Measurements from ENCODE around the gene SKA3. TPM values are rescaled to one million over a fixed set of nuclear protein-coding genes. Genes with fewer than 3 reads are reported as not detected.
"Not testable (repeated sequence)": the region's sequence is repeated elsewhere in the genome, so short reads cannot be mapped to it uniquely, and the experiment has no call there.

The SKA3 gene
- total and polyA plus RNA-seq, 4 donors: 0.51 to 2.3 (median 0.91) TPM; not detected in 1

GRCh38 chr13:21149568-21149967, 26.8 kb downstream of the SKA3 start:
- H3K4me3 ChIP-seq (ENCODE audit: low read length in 2 of 2): no peak overlapping the region
- 30 to 38% methylated on average over 1 of the region's 1 CpG for WGBS, 2 donors
- no peaks in the 10 kb centered on the region for H3K4me1 ChIP-seq (ENCODE audit: control insufficient read depth in 1 of 2, insufficient read depth in 2 of 2, low read length in 2 of 2)
- no peaks in the 10 kb centered on the region for H3K9me3 ChIP-seq (ENCODE audit: control insufficient read depth, low read length)
- ATAC-seq (ENCODE audit: low FRiP score): no peak
- intact Hi-C loops (cut with DNase I): no loop called here
- H3K27me3 ChIP-seq (ENCODE audit: control insufficient read depth in 1 of 2, insufficient read depth in 2 of 2, low read length in 1 of 2): no peaks in the 10 kb centered on the region
- no peak for DNase-seq
- H3K36me3 ChIP-seq (ENCODE audit: control insufficient read depth in 1 of 2, insufficient read depth in 2 of 2, low read length in 1 of 2): peaks cover 0 to 5% of the 10 kb centered on the region in 2 donors
- H3K27ac ChIP-seq (ENCODE audit: low read depth in 1 of 2, low read length in 2 of 2): no peak overlapping the region

GRCh38 chr13:21148557-21149258, 27.6 kb downstream of the SKA3 start:
- intact Hi-C loops (cut with DNase I): no loop called here
- 66 to 72% methylated on average over 5 of the region's 5 CpGs for WGBS, 2 donors
- no peak overlapping the region for H3K4me3 ChIP-seq (ENCODE audit: low read length in 2 of 2)
- H3K36me3 ChIP-seq (ENCODE audit: control insufficient read depth in 1 of 2, insufficient read depth in 2 of 2, low read length in 1 of 2): peaks cover 0 to 5% of the 10 kb centered on the region in 2 donors
- H3K9me3 ChIP-seq (ENCODE audit: control insufficient read depth, low read length): no peaks in the 10 kb centered on the region
- no peak overlapping the region for H3K27ac ChIP-seq (ENCODE audit: low read depth in 1 of 2, low read length in 2 of 2)
- H3K4me1 ChIP-seq (ENCODE audit: control insufficient read depth in 1 of 2, insufficient read depth in 2 of 2, low read length in 2 of 2): no peaks in the 10 kb centered on the region
- no peaks in the 10 kb centered on the region for H3K27me3 ChIP-seq (ENCODE audit: control insufficient read depth in 1 of 2, insufficient read depth in 2 of 2, low read length in 1 of 2)
- ATAC-seq (ENCODE audit: low FRiP score) (no peak), DNase-seq (no peak)

- Histone ChIP-seq H3K27me3 (ENCODE audit: control insufficient read depth in 1 of 2, insufficient read depth in 2 of 2, low read length in 1 of 2) (no peaks in the 10 kb centered on the region), H3K36me3 (ENCODE audit: control insufficient read depth in 1 of 2, insufficient read depth in 2 of 2, low read length in 1 of 2) (peaks cover 0 to 5% of the 10 kb centered on the region in 2 donors), H3K9me3 (ENCODE audit: control insufficient read depth, low read length) (no peaks in the 10 kb centered on the region), H3K27ac (ENCODE audit: low read depth in 1 of 2, low read length in 2 of 2) (no peak overlapping the region), H3K4me3 (ENCODE audit: low read length in 2 of 2) (no peak overlapping the region), H3K4me1 (ENCODE audit: control insufficient read depth in 1 of 2, insufficient read depth in 2 of 2, low read length in 2 of 2) (no peaks in the 10 kb centered on the region)
- intact Hi-C loops (cut with DNase I): no loop called here
- WGBS, 2 donors: 68 to 75% methylated on average over 4 of the region's 4 CpGs
- ATAC-seq (ENCODE audit: low FRiP score) (no peak), DNase-seq (no peak)
These were observed 28.5 kb downstream of the SKA3 start for GRCh38 chr13:21147827-21148226.

- Histone ChIP-seq H3K4me1 (ENCODE audit: control insufficient read depth in 1 of 2, insufficient read depth in 2 of 2, low read length in 2 of 2) (peaks cover 0 to 5% of the 10 kb centered on the region in 2 donors), H3K36me3 (ENCODE audit: control insufficient read depth in 1 of 2, insufficient read depth in 2 of 2, low read length in 1 of 2) (peaks cover 0 to 3% of the 10 kb centered on the region in 2 donors), H3K27ac (ENCODE audit: low read depth in 1 of 2, low read length in 2 of 2) (no peak overlapping the region), H3K9me3 (ENCODE audit: control insufficient read depth, low read length) (no peaks in the 10 kb centered on the region), H3K4me3 (ENCODE audit: low read length in 2 of 2) (no peak overlapping the region), H3K27me3 (ENCODE audit: control insufficient read depth in 1 of 2, insufficient read depth in 2 of 2, low read length in 1 of 2) (no peaks in the 10 kb centered on the region)
- WGBS, 2 donors: 88 to 93% methylated on average over 3 of the region's 3 CpGs
- intact Hi-C loops (cut with DNase I): no loop called here
- no peak for DNase-seq
- no peak for ATAC-seq (ENCODE audit: low FRiP score)
These were observed 33.6 kb downstream of the SKA3 start for GRCh38 chr13:21142766-21143165.

- Histone ChIP-seq H3K4me3 (ENCODE audit: low read length in 2 of 2) (peak overlapping the region; percentile 71 to 88), H3K4me1 (ENCODE audit: control insufficient read depth in 1 of 2, insufficient read depth in 2 of 2, low read length in 2 of 2) (peaks cover 0 to 5% of the 10 kb centered on the region in 2 donors), H3K27me3 (ENCODE audit: control insufficient read depth in 1 of 2, insufficient read depth in 2 of 2, low read length in 1 of 2) (no peaks in the 10 kb centered on the region), H3K36me3 (ENCODE audit: control insufficient read depth in 1 of 2, insufficient read depth in 2 of 2, low read length in 1 of 2) (no peaks in the 10 kb centered on the region), H3K27ac (ENCODE audit: low read depth in 1 of 2, low read length in 2 of 2) (no peak overlapping the region), H3K9me3 (ENCODE audit: control insufficient read depth, low read length) (no peaks in the 10 kb centered on the region)
- ATAC-seq (ENCODE audit: low FRiP score) (no peak), DNase-seq (no peak)
- intact Hi-C loops (cut with DNase I): no loop called here
- 94 to 96% methylated on average over 12 of the region's 12 CpGs for WGBS, 2 donors
These were observed 37.0 kb downstream of the SKA3 start for GRCh38 chr13:21139374-21139773.

GRCh38 chr13:21138561-21138960, 37.8 kb downstream of the SKA3 start:
- Histone ChIP-seq H3K4me1 (ENCODE audit: control insufficient read depth in 1 of 2, insufficient read depth in 2 of 2, low read length in 2 of 2) (peaks cover 0 to 5% of the 10 kb centered on the region in 2 donors), H3K27ac (ENCODE audit: low read depth in 1 of 2, low read length in 2 of 2) (no peak overlapping the region), H3K36me3 (ENCODE audit: control insufficient read depth in 1 of 2, insufficient read depth in 2 of 2, low read length in 1 of 2) (no peaks in the 10 kb centered on the region), H3K27me3 (ENCODE audit: control insufficient read depth in 1 of 2, insufficient read depth in 2 of 2, low read length in 1 of 2) (no peaks in the 10 kb centered on the region), H3K9me3 (ENCODE audit: control insufficient read depth, low read length) (no peaks in the 10 kb centered on the region), H3K4me3 (ENCODE audit: low read length in 2 of 2) (no peak overlapping the region)
- 79 to 82% methylated on average over 1 of the region's 1 CpG for WGBS, 2 donors
- DNase-seq: no peak
- ATAC-seq (ENCODE audit: low FRiP score): no peak
- intact Hi-C loops (cut with DNase I): no loop called here

- DNase-seq (no peak), ATAC-seq (ENCODE audit: low FRiP score) (no peak)
- Histone ChIP-seq H3K4me3 (ENCODE audit: low read length in 2 of 2) (no peak overlapping the region), H3K4me1 (ENCODE audit: control insufficient read depth in 1 of 2, insufficient read depth in 2 of 2, low read length in 2 of 2) (peaks cover 0 to 5% of the 10 kb centered on the region in 2 donors), H3K36me3 (ENCODE audit: control insufficient read depth in 1 of 2, insufficient read depth in 2 of 2, low read length in 1 of 2) (no peaks in the 10 kb centered on the region), H3K27me3 (ENCODE audit: control insufficient read depth in 1 of 2, insufficient read depth in 2 of 2, low read length in 1 of 2) (no peaks in the 10 kb centered on the region), H3K27ac (ENCODE audit: low read depth in 1 of 2, low read length in 2 of 2) (no peak overlapping the region), H3K9me3 (ENCODE audit: control insufficient read depth, low read length) (no peaks in the 10 kb centered on the region)
- 81% methylated on average over 5 of the region's 5 CpGs for WGBS, 2 donors
- intact Hi-C loops (cut with DNase I): no loop called here
These were observed 38.7 kb downstream of the SKA3 start for GRCh38 chr13:21137696-21138095.

- H3K9me3 ChIP-seq (ENCODE audit: control insufficient read depth, low read length); DNase-seq; H3K4me1 ChIP-seq (ENCODE audit: control insufficient read depth in 1 of 2, insufficient read depth in 2 of 2, low read length in 2 of 2); H3K4me3 ChIP-seq (ENCODE audit: low read length in 2 of 2); H3K36me3 ChIP-seq (ENCODE audit: control insufficient read depth in 1 of 2, insufficient read depth in 2 of 2, low read length in 1 of 2); intact Hi-C loops (cut with DNase I); H3K27me3 ChIP-seq (ENCODE audit: control insufficient read depth in 1 of 2, insufficient read depth in 2 of 2, low read length in 1 of 2); ATAC-seq (ENCODE audit: low FRiP score); H3K27ac ChIP-seq (ENCODE audit: low read depth in 1 of 2, low read length in 2 of 2): not testable (repeated sequence)
- 85 to 89% methylated on average over 6 of the region's 6 CpGs for WGBS, 2 donors
These were observed 40.5 kb downstream of the SKA3 start for GRCh38 chr13:21135833-21136232.

- ATAC-seq (ENCODE audit: low FRiP score): no peak
- no peak for DNase-seq
- H3K27me3 ChIP-seq (ENCODE audit: control insufficient read depth in 1 of 2, insufficient read depth in 2 of 2, low read length in 1 of 2): no peaks in the 10 kb centered on the region
- H3K27ac ChIP-seq (ENCODE audit: low read depth in 1 of 2, low read length in 2 of 2): no peak overlapping the region
- WGBS, 2 donors: 64 to 66% methylated on average over 5 of the region's 5 CpGs
- no peaks in the 10 kb centered on the region for H3K4me1 ChIP-seq (ENCODE audit: control insufficient read depth in 1 of 2, insufficient read depth in 2 of 2, low read length in 2 of 2)
- no peaks in the 10 kb centered on the region for H3K36me3 ChIP-seq (ENCODE audit: control insufficient read depth in 1 of 2, insufficient read depth in 2 of 2, low read length in 1 of 2)
- intact Hi-C loops (cut with DNase I): loop anchor here in 1 of 2 donors (5.0 kb wide), 1 partner anchor 192 kb away; no protein-coding TSS in a partner anchor
- no peak overlapping the region for H3K4me3 ChIP-seq (ENCODE audit: low read length in 2 of 2)
- no peaks in the 10 kb centered on the region for H3K9me3 ChIP-seq (ENCODE audit: control insufficient read depth, low read length)
These were observed 41.9 kb downstream of the SKA3 start for GRCh38 chr13:21134475-21134874.

All from aorta (tissue), 5 donors.